Measurements from ENCODE around the gene MYPN.

MYPN gene

DNA sequence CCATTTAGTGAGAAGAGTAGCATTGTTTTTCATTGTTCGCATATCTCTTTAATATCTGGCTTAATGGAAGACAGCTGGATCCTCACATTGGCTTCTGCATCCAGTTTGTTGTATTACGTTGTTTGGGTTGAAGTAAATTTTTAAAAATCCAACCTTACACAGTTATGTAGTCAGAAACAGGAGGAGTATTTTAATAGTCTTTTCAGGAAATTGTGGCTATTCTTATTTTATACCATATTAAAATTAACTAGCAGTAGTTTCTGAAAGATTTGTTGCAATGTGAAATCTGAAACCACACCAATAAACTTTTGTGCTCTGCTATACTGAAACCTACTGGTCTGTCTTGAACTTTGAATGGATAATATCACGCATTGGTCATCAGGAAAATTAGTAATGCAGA is 27.9 kb downstream of the MYPN start:
- TF ChIP-seq FOXP2 (optimal IDR thresholded peaks at IDR 0.05; ENCODE audit: borderline replicate concordance, extremely low read depth, extremely low read length, insufficient read depth) (no peak), TAF1 (IDR thresholded peaks at IDR 0.05; ENCODE audit: borderline replicate concordance, insufficient read depth, low read length) (no peak), POLR2AphosphoS5 (IDR thresholded peaks at IDR 0.05; ENCODE audit: low read depth, low read length) (no peak), SIN3A (IDR thresholded peaks at IDR 0.05; ENCODE audit: borderline replicate concordance, insufficient read depth, low read length) (no peak)
- TF ChIP-seq, protein P1, sequence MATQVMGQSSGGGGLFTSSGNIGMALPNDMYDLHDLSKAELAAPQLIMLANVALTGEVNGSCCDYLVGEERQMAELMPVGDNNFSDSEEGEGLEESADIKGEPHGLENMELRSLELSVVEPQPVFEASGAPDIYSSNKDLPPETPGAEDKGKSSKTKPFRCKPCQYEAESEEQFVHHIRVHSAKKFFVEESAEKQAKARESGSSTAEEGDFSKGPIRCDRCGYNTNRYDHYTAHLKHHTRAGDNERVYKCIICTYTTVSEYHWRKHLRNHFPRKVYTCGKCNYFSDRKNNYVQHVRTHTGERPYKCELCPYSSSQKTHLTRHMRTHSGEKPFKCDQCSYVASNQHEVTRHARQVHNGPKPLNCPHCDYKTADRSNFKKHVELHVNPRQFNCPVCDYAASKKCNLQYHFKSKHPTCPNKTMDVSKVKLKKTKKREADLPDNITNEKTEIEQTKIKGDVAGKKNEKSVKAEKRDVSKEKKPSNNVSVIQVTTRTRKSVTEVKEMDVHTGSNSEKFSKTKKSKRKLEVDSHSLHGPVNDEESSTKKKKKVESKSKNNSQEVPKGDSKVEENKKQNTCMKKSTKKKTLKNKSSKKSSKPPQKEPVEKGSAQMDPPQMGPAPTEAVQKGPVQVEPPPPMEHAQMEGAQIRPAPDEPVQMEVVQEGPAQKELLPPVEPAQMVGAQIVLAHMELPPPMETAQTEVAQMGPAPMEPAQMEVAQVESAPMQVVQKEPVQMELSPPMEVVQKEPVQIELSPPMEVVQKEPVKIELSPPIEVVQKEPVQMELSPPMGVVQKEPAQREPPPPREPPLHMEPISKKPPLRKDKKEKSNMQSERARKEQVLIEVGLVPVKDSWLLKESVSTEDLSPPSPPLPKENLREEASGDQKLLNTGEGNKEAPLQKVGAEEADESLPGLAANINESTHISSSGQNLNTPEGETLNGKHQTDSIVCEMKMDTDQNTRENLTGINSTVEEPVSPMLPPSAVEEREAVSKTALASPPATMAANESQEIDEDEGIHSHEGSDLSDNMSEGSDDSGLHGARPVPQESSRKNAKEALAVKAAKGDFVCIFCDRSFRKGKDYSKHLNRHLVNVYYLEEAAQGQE (IDR thresholded peaks at IDR 0.05; ENCODE audit: insufficient read depth in 1 of 2, low read depth in 2 of 2, low read length in 2 of 2) = no peak

DNA sequence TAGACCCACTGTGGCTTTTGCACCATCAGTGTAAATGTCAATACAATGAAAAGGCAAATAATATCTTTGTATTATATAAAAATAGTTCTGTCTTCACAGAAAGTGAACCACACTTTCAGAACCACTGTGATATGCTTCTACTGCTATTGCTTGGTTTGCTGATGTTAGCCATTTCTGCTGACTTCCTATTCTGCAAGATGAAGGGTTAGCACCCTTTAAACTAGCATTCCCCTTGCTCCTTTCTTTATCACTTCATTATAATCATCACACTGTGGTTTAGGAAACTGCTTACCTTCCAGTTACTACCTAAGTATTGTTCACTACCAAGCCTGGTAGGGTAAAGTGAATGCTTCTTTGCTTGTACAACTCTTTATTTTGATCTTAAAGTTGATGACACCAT is 29.2 kb downstream of the MYPN start:
- no peak for TF ChIP-seq POLR2AphosphoS5 (IDR thresholded peaks at IDR 0.05; ENCODE audit: low read depth, low read length)
- TF ChIP-seq TAF1 (IDR thresholded peaks at IDR 0.05; ENCODE audit: borderline replicate concordance, insufficient read depth, low read length) = no peak
- TF ChIP-seq SIN3A (IDR thresholded peaks at IDR 0.05; ENCODE audit: borderline replicate concordance, insufficient read depth, low read length) = no peak
- TF ChIP-seq FOXP2 (optimal IDR thresholded peaks at IDR 0.05; ENCODE audit: borderline replicate concordance, extremely low read depth, extremely low read length, insufficient read depth) = no peak
- TF ChIP-seq, protein P1 (IDR thresholded peaks at IDR 0.05; ENCODE audit: insufficient read depth in 1 of 2, low read depth in 2 of 2, low read length in 2 of 2) = no peak

DNA sequence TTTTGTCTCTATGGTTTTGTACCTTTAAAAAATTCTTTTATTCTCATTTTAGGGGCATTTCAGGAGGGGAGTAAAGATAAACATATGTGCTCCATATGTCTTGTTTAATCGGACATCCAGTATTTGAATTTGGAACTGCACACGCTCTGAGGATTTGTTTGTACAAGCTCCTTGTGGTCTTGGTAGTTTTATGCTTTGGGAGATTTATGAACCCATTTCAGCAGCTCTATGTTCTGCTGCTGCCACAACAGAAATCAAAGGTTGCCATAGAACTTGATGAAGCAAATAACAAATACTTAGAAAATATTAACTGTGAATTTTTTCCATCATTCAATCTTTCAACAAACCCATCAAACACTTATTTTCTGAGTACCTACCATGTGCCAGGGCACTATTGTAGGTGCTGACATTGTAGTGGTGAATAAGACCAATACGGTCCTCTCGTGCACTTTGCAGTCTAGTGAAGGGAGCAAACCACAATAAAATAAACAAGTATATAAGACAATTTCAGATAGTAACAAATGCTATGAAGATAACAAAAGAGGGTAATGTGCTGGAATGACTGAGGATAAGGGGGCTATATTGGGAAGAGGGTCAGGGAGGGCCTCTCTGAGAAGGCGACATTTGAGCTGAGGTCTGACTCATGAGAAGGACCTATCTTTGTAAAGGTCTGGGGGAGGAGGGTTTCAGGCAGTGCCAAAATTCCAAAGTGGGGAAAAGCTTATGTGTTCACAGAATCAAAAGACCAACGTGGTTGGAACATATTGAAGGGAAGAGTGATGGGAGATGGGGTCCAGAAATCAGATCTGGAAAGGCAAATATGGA is 30.4 kb downstream of the MYPN start:
- TF ChIP-seq TAF1 (IDR thresholded peaks at IDR 0.05; ENCODE audit: borderline replicate concordance, insufficient read depth, low read length) (no peak), SIN3A (IDR thresholded peaks at IDR 0.05; ENCODE audit: borderline replicate concordance, insufficient read depth, low read length) (no peak), POLR2AphosphoS5 (IDR thresholded peaks at IDR 0.05; ENCODE audit: low read depth, low read length) (no peak), FOXP2 (optimal IDR thresholded peaks at IDR 0.05; ENCODE audit: borderline replicate concordance, extremely low read depth, extremely low read length, insufficient read depth) (no peak)
- TF ChIP-seq, protein P1 (IDR thresholded peaks at IDR 0.05; ENCODE audit: insufficient read depth in 1 of 2, low read depth in 2 of 2, low read length in 2 of 2) = no peak

DNA sequence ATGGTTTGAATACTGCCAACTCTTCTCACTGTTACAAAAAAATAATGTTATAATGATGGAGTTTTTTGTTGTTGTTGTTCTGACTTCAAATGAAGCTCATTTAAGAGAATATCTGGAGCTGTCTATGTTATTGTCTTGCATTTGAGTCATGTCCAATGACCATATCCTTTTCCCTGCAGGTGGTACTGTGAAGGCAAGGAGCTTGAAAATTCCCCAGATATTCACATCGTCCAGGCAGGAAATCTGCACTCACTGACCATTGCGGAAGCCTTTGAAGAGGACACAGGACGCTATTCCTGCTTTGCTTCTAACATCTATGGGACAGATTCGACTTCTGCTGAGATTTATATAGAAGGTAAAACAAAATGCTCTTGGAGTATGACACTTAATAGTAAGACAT is 33.5 kb downstream of the MYPN start:
- TF ChIP-seq POLR2AphosphoS5 (IDR thresholded peaks at IDR 0.05; ENCODE audit: low read depth, low read length) (no peak), SIN3A (IDR thresholded peaks at IDR 0.05; ENCODE audit: borderline replicate concordance, insufficient read depth, low read length) (no peak), TAF1 (IDR thresholded peaks at IDR 0.05; ENCODE audit: borderline replicate concordance, insufficient read depth, low read length) (no peak), FOXP2 (optimal IDR thresholded peaks at IDR 0.05; ENCODE audit: borderline replicate concordance, extremely low read depth, extremely low read length, insufficient read depth) (no peak)
- TF ChIP-seq, protein P1 (IDR thresholded peaks at IDR 0.05; ENCODE audit: insufficient read depth in 1 of 2, low read depth in 2 of 2, low read length in 2 of 2) = no peak
